Upper lobe of right lung (tissue), 1 donor: ENCODE measurements around the gene SRI. TPM values are rescaled to one million over a fixed set of nuclear protein-coding genes. Genes with fewer than 3 reads are reported as not detected.

Source experiments
- ATAC-seq: fragments of 200-7000 bp; cut with Tn5 transposase; one replicate; pipeline ENCODE4 v1.9.1; 2020; ENCODE audit warnings: mild to moderate bottlenecking, moderate library complexity
- DNase-seq: peaks from one replicate; pipeline ENCODE4 v3.0.0-alpha.2; 2020
- H3K27ac ChIP-seq: fragments of 200-600 bp; one replicate; pipeline ENCODE4 v1.8.0; 2022
- H3K27me3 ChIP-seq: fragments of 200-600 bp; one replicate; pipeline ENCODE4 v1.8.0; 2022; ENCODE audit warnings: mild to moderate bottlenecking
- H3K36me3 ChIP-seq: fragments of 200-600 bp; one replicate; pipeline ENCODE4 v1.8.0; 2022
- H3K4me1 ChIP-seq: fragments of 200-600 bp; one replicate; pipeline ENCODE4 v1.8.0; 2022
- H3K4me3 ChIP-seq: fragments of 200-600 bp; one replicate; pipeline ENCODE4 v1.8.0; 2022; ENCODE audit warnings: mild to moderate bottlenecking
- H3K9me3 ChIP-seq: fragments of 200-600 bp; one replicate; pipeline ENCODE4 v1.8.0; 2022
- CTCF ChIP-seq: fragments of 200-600 bp; IDR thresholded peaks from one replicate; pipeline ENCODE4 v1.8.0; 2022; ENCODE audit warnings: antibody characterized with exemption
- intact Hi-C: fragments of 100-400 bp; cut with DNase I; formaldehyde crosslinking; loops from one replicate; pipeline ENCODE4 v1.11.0; 2022
- total RNA-seq: library from RNA; stranded (reverse); fragmentation: NEBNext Ultra II Directional; extraction: Animal tissue kit (Norgen Biotek cat#: 25700); gene quantifications from one replicate; pipeline ENCODE4 v1.2.1, GENCODE V29; 2021
- donor health status: DM: no; HTN: yes; CAD: no; lungs with severe emphysema.

SRI gene
- total RNA-seq, 1 donor from 2014 or later = 115 TPM

- no peaks in the 10 kb centered on the region for H3K9me3 ChIP-seq
- DNase-seq (no peak), ATAC-seq (no peak)
- no peaks in the 10 kb centered on the region for H3K4me1 ChIP-seq
- H3K27me3 ChIP-seq = no peaks in the 10 kb centered on the region
- no peak for TF ChIP-seq CTCF
- H3K4me3 ChIP-seq = no peak overlapping the region
- no peak overlapping the region for H3K27ac ChIP-seq
- intact Hi-C loops = no loop called here
- no peaks in the 10 kb centered on the region for H3K36me3 ChIP-seq
Observed at GRCh38 chr7:88156356-88156755, 63.5 kb downstream of the SRI start.

- Histone ChIP-seq H3K36me3 (no peaks in the 10 kb centered on the region), H3K4me1 (no peaks in the 10 kb centered on the region), H3K9me3 (no peaks in the 10 kb centered on the region), H3K27ac (no peak overlapping the region), H3K27me3 (no peaks in the 10 kb centered on the region), H3K4me3 (no peak overlapping the region)
- no peak for ATAC-seq
- no peak for DNase-seq
- intact Hi-C loops = no loop called here
- TF ChIP-seq CTCF = no peak
Observed at GRCh38 chr7:88155756-88156155, 64.1 kb downstream of the SRI start.

Other genes with a start within 250 kb of the SRI start
- gene STEAP4, start 86.9 kb upstream of the SRI start, total RNA-seq = 53.9 TPM